ENCODE measurements around the gene LYRM9.
"Not testable (repeated sequence)": the region's sequence is repeated elsewhere in the genome, so short reads cannot be mapped to it uniquely, and the experiment has no call there.

LYRM9 gene

DNA sequence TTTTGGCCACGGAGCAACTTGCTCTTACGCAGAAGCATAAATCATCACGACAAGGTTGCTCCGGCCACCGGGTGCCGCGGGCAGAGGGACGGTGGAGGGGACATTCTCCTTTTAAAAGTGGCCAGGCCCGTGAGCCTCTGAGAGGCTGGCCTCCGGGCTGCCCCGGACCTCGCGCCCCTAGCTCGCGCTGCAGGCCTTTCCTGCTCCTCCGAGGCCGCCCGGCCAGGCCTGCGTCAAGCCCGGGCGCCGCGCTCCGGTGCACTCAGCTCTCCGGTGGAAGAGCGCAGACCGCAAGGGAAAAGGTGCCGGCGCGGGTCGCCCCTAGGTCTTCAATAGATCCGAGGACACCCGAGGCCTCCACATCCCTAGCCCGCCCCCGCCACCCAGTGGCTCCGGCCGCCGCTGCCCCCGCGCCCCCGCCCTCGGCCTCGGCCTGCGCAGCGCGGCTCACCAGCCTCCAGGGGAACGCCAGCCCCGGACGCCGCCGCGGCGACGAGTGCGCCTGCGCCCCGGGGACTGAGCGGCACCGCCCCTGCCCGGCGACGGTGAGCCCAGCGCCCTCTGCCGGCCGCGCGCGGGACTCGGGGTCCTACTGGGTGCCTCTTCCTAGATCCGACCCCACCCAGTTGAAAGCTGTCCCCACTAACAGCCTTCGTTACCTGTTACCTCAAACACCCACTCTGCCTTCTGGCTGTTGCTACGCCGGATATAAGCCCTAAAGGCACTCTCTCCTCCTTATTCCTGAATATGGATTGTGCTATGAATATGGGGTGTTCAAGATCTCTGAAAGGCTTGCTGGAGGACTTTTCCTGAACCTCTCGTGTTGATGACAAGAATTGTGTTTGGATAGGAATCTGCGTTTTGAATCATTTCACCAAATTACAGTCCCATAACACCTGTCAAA is at the start of gene LYRM9:
LYRM9 (minus strand) TSS at position 500 of the 904 bp plus-strand sequence. CDS start 10,671 bp downstream, outside the sequence.
- peak; percentile 81 to 90 for DNase-seq (ENCODE audit: low read depth in 2 of 2)

DNA sequence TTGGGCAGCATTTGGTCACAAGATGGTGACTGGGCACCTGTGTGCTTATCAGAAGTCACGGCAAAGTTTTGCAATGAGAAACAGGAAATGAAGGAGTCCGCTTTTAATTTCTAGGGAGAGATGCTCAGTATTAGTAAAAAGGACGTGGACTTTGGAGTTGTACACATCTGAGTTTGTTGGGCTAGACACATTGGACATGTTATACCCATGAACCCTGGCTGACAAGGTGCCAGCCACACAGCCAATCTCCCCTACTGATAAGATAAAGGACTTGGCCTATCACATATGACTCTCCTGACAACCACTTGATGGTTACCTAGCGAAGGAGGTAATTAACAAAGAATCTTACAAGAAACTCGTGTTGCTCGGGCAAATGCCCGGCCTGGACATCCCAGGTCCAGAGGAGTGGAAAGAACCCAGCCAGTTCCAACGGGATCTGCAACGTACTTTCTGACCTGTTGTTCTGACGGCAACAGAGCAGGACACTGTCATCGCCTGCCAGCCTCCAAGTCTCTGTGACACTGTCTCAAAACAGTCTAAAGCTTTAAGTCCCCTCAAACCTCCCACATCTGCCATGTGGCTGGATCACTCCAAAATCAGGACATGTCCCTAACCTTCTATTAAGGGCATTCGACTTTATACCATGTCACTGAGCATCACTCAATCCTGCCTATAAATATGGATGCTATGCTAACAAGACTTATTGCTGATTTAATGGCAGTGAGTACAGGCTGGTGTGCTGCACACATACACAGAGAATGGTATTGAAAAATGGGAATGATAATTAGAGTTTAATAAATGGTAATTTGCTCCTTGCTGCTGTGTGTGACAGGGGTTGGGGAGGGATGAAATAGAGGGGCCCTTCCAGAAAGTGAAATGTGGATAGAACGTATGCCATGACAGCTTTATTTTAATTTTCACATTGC is 47.6 kb upstream of the LYRM9 start:
- no peak for DNase-seq (ENCODE audit: low read depth in 2 of 2)

DNA sequence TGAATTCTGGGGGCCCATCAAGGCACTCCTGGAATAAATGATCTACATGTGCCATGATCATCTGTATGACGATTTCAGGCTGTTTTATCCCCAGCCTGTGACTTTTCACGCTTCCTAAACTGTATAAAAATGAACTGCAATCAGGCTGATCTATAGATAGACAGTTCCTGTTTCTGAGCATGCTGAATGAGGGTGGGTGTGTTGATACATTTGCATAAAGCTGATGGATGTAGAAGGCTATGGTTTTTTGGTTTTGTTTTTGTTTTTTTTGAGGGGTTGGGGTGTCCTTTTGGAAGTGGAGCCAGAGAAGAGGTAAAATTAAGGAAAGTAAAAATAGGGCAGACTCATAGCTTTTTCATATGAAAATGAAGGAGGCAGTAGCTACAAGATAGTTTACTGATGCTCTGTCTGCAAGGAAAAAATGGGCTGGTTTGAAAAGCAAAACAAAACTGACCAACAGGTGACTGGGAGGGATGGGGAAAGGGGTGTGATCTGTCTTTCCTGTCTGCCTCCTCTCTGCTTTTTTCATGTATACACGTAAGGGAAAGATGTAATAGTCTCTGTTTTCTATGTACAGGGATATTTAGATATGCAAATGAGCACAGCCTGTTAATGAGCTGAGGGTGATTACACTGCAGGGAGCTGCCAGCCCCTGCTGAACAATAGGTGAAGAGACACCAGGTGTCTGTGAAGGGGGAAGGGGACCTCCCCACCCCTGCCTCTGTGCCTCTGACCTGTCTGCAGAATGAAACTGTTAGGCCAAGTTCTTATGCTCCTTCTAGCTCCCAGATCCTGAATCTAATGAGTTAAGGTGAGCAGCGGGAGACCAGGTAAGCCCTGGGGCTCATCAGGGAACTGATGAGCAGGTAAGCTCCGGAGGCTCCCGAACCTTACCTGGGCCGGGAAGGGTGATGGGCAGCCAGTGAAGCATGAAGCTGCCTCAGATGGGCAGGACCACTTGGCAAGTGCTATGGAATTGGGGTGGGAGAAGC is 46.6 kb upstream of the LYRM9 start:
- no peak for DNase-seq (ENCODE audit: low read depth in 2 of 2)

DNA sequence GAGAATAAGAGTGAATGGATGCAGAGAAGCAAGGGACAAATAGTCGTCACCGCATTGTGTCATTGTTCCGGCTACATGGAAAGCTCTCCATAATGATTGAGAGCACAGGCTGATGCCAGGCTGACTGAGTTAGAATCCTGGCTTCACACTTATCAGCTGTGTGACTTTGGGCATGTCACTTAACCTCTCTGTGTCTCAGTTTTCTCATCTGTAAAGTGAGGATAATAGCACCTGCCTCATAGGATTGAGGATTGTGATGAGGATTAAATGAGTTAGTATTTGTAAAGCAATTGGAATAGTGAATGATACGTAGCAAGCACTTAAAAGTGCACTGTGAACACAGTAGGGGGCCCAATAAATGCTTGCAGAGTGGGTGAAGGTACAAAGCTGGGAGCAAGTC is 45.7 kb upstream of the LYRM9 start:
- DNase-seq (ENCODE audit: low read depth in 2 of 2), result no peak

DNA sequence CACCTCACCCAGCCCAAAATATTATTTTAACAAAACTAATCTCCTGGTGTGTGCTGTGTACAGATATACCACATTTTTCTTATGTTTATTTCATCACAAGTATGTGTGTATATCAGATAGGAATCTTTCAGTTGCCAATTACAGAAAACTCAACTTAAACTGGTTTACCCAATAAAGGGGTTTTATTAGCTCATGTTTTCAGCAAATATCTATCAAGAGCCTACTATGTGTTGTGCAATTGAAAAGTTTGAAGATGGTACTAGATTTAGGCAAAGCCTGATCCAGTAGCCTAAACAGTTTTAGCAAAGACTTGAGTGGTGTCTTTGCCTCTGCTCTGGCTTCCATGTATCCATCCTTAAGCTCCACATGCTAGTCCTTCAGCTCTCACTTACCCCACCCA is 45.1 kb upstream of the LYRM9 start:
- DNase-seq (ENCODE audit: low read depth in 2 of 2), result no peak

DNA sequence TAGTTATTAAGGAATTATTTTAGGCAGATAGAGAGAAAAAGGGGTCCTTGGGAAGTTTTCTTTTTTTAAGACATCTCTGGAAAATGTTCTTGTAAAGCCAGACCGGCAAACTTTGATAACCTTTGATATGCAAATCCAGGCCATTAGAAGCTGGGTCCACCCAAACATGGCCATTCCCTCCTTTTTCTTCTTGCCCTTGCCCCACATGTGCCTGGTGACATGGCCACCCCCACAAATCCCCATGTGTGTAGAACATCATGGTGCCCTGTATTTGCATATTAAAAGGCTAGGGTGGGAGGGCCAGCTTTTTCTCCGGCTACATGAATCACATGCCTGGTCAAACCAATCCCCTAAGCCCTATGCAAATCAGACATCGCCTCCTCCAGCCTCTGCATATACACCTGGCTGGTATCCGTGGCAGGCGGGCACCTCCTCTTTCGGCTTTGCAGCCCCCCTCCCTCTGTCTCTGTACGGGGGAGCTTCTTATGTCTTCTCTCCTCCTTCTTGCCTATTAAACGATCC is 43.9 kb upstream of the LYRM9 start:
- DNase-seq (ENCODE audit: low read depth in 2 of 2), result no peak

DNA sequence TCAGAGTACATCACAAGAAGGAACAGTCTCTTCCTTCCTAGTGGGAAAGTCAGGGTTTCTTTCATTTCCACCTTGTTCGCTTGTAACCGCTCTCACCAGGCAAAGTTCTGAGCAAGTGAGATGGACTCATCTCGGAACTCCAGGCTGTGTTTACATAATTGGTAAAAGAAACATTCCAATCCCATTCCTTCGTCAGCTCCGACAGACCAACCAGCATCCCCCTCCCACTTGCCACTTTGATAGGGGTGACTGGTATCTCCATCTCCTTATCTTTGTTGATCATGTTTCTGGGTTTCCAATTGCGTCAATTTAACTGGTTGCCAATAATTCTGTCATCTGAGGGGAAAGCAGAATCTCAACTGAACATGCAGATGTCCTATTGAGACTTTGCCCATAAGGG is 36.8 kb upstream of the LYRM9 start:
- no peak for DNase-seq (ENCODE audit: low read depth in 2 of 2)

DNA sequence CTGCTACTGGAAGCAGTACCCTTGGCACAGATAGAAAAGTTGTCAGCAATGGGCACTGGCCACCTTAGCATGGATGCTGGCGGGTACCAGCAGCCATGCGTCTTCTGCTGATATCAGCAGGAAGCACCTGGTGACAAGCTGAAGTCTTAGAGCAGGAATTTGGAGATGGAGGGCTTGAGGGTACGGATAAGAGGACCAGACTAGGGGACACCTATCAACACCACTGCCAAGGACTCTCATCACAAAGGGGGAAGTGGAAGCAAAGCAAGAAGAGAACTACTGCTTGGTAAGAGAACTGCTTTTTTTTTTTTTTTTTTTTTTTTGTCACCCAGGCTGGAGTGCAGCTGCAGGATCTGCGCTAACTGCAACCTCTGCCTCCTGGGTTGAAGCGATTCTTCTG is 35.4 kb upstream of the LYRM9 start:
- no peak for DNase-seq (ENCODE audit: low read depth in 2 of 2)

DNA sequence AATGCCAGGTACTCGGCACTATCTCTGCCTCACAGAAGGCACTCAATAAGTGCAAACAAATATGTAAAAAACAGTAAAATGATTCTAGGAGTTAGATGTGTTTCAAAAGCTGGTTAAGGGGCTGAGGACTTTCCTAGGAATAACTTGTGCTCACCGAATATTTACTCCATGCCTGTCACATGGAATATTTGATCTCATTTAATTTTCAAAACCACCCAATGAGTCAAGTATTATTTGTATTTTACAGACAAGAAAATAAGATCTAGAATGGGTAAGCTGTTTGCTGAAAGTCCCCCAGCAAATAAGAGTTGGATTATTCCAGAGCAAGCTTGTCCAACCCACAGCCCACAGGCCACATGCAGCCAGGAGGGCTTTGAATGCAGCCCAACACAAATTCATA is 34.6 kb upstream of the LYRM9 start:
- DNase-seq (ENCODE audit: low read depth in 2 of 2), result no peak

DNA sequence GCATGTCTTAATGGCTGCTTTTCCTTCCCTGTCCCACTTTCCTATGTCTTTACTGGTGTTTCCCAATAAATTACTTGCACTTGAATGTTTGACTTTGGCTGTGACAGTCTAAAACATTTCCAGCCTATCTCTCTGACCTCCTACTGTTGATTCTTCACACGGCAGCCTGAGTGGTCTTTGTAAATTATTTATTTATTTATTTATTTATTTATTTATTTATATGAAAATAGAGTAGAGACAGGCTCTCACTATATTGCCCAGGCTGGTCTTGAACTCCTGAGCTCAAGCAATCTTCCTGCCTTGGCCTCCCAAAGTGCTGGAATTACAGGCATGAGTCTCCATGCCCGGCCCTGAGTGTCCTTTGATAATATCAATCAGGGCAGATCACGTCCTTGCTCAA is 28.4 kb upstream of the LYRM9 start:
- DNase-seq (ENCODE audit: low read depth in 2 of 2), result no peak

DNA sequence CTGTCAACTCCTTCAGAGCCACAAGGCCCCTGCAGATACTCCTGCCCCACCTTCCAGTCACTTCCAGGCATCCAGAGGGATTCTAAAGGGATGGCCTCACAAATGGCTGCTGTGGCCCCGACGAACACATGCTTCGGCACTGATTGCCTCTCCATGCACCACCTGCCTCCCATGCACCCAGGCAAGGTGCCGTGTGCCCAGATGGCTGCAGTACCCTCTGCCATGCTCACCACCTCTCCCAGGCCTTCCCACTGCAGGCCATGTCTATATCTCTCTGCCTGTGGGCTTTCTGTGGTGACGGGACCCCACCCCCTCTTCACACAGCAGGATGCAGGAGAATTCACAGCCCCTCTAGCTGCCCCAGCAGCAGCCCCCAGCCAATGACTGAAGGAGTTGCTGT is 27.9 kb upstream of the LYRM9 start:
- DNase-seq (ENCODE audit: low read depth in 2 of 2), result no peak

DNA sequence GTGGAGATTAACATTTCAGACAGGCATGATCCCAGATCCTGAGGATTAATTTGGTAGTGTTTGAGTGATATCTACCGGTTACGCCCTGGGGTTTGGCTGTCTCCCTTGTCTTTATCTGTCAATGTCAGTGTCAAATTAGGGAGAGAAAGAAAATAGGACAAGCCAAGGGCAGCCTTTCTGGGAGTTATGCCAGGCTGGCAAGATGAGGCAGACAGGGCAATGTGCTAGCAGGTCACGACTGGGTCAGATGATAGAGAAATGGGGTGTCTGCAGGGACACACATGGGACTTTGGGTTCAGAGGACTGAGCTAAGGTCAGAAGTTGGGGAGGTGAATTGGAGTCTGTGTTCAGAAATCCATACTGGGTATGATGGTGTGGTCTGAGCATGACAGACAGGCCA is 27.4 kb upstream of the LYRM9 start:
- no peak for DNase-seq (ENCODE audit: low read depth in 2 of 2)

DNA sequence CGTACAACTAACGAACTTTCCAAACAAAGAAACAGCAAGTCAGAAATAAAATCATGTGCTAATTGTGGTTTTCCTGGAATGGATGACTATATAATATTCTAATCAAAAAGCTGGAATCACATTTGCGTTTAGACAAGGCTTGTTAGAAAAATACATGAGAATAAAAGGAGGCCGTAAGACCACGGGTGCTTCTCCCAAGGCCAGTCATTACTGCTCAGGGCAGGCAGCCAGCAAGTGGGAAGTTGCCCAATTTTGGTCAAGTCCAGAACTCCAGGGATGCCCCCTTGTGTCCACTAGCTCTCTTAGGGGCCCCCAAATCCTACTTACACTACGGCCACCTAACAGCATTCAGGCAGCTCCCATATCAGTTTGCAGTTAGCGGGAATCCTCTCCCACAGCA is 25.9 kb upstream of the LYRM9 start:
- DNase-seq (ENCODE audit: low read depth in 2 of 2), result no peak

DNA sequence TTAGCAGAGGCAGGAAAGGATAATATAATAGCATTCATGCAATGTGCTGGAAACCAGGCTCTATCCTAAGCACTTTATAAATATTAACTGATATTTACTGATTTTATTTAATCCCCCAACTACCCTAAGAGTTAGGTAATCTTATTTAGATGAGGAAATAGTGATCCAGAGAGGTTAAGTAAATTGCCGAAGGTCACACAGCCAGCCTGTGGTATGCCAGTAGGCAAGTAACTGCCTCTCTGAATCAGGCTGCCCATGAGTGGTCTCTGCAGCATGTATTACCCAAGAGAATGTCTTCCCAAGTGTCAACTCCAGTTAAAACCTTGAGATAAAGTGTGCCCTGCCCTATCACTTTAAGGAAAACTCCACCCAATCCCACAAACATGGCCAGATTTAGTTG is 25.3 kb upstream of the LYRM9 start:
- DNase-seq (ENCODE audit: low read depth in 2 of 2), result no peak

DNA sequence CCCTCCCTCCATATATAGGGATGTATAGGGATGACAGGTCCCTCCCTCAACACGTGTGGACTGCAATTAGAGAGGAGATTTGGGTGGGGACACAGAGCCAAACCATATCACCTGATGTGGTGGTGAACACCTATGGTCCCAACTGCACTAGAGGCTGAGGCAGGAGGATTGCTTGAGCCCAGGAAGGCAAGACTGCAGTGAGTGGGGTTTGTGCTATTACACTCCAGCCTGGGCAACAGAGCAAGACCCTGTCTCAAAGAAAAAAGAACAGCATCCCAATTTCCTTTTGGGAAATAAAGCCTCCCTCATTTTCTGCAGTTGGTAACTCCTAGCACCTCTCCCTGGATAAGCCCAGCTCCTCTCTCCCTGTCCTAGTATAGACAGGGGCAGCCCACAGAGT is 23.8 kb upstream of the LYRM9 start:
- DNase-seq (ENCODE audit: low read depth in 2 of 2), result no peak

DNA sequence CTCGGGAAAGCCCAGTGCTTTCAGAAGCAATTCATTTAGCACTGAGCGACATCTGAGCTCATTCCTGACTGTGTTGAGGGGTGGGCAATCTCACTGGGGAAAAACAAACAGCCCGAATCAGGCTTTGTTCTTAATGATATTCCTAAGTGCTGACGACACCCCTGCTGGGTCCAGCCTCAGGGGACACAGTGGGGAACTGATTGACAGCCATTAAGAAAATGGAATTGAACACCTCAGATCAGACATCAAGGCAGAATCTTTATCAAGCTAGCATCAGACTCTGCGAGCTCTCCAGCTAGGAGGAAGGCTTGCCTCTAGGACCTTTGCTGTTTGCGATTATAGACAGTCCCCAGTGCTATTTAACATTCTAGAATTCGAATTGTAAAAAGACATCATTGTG is 22.5 kb upstream of the LYRM9 start:
- no peak for DNase-seq (ENCODE audit: low read depth in 2 of 2)

DNA sequence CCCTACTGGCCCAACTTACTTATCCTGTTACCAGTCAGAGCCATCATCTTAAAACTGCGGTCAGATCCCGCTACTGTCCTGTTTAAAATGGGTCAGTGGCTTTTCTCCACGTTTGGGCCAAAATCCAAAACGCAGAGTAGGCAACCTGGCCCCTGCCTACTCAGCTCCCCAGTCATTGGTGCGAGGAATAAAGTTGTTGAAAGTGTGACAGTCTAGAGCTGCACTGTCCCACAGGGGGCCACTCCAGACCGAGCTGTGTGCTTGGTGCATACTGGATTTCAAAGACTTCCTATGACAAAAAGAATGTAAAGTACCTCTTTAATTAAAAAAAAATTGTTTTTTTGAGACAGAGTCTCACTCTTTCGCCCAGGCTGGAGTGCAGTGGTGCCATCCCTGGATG is 21.2 kb upstream of the LYRM9 start:
- no peak for DNase-seq (ENCODE audit: low read depth in 2 of 2)

DNA sequence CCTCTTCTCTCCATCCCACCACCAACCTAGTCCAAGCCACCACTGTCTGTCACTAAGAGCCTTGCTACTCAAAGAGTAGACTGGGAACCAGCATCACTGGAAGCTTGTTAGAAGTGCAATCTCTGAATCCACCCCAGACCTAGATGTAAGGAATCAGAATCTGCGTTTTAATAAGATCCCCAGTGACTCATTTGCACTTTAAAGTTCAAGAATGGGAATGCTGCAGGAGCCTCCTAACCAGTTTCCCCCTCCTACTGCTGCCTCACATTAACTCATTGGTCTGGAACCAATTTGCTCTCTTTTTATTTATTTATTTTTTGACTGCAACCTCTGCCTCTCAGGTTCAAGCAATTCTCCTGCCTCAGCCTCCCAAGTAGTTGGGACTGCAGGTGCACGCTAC is 19.8 kb upstream of the LYRM9 start:
- DNase-seq (ENCODE audit: low read depth in 2 of 2), result no peak

DNA sequence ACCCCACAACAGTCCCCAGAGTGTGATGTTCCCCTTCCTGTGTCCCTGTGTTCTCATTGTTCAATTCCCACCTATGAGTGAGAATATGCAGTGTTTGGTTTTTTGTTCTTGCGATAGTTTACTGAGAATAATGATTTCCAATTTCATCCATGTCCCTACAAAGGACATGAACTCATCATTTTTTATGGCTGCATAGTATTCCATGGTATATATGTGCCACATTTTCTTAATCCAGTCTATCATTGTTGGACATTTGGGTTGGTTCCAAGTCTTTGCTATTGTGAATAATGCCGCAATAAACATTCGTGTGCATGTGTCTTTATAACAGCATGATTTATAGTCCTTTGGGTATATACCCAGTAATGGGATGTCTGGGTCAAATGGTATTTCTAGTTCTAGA is 19.1 kb upstream of the LYRM9 start:
- DNase-seq (ENCODE audit: low read depth in 2 of 2), result not testable (repeated sequence)

DNA sequence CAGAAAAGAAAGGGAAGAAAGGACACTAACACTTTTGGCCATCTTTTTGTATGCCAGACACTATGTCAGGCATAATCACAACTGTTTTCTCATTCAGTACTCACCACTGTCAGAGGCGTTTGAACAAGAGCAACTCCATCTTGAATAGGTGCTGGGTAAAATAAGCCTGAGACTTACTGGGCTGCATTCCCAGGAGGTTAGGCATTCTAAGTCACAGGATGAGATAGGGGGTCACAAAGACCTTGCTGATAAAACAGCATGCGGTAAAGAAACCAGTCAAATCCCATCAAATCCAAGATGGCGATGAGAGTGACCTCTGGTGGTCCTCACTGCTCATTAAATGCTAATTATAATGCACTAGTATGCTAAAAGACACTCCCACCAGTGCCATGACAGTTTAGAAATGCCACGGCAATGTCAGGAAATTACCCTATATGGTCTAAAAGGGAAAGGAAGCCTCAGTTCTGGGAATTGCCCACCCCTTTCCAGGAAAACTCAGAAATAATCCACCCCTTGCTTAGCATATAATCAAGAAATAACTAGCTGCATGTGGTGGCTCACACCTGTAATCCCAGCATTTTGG is 14.9 kb upstream of the LYRM9 start:
- DNase-seq (ENCODE audit: low read depth in 2 of 2), result no peak

DNA sequence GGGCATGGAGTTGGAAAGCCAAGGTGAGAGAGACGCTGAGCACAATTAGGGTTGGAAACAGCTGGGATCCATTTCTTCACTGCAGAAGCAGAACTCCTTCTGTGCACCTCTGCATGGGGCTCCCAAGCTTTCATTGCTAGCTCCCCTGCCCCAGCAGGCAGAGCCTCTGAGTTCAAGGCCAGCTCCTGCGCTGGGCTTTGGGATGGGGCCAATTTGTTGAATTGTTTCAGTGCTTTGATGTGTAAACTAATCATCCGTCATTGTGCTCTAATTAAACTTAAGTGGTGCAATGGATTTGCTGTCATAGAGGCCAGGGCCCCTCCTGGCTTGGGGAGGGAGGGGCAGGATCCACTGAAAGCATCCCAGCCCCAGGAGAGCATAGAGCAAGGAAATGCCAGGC is 13.5 kb upstream of the LYRM9 start:
- DNase-seq (ENCODE audit: low read depth in 2 of 2), result no peak
